ENCODE data around the gene KRT1.

DNA sequence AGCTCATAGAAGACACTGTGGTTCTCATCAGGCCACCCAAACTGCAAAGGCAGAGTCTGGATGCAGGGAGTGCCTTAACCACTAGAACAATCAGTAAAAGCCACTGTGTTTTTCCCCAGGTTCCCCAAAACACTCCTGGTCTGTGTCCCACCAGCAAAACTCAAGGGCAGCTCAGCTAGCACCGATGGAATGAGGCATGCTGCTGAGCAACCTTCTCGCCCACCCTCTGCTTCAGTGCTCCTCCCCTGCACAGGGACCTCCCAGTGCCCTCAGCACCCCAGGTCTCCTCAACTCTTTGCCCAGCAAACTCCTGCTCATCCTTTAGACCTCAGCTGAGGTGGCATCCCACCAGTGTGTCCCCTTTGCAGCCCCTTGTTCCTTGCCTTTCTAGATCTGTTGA, 19.2 kb upstream of the KRT1 start:
- no peak for TF ChIP-seq YY1 (IDR thresholded peaks at IDR 0.05; ENCODE audit: insufficient read depth, insufficient read length)
- no peak for TF ChIP-seq ZNF274 (IDR thresholded peaks at IDR 0.05; ENCODE audit: low read depth, low read length)
- no peak for TF ChIP-seq SUZ12 (IDR thresholded peaks at IDR 0.05; ENCODE audit: extremely low read depth, insufficient read depth, insufficient read length)
